GM13976 (cell line): Measurements from ENCODE around the gene CLCF1.

ENCODE experiments used
- DNase-seq: peaks from one replicate; pipeline ENCODE4 v3.0.0; 2012; ENCODE audit warnings: low spot score
- CTCF ChIP-seq: IDR thresholded peaks from 2 replicates; pipeline ENCODE4 v1.5.1; 2012; ENCODE audit warnings: borderline replicate concordance, mild to moderate bottlenecking; ENCODE audit not compliant: insufficient read depth; ENCODE audit errors: extremely low read depth, missing control alignments, control extremely low read depth
- in situ Hi-C: fragments of 300-500 bp; cut with MboI; formaldehyde crosslinking; loops from one replicate; pipeline ENCODE4 v1.12.0; 2022; ENCODE audit warnings: low sequenced_read_pairs, mixed read lengths, inconsistent platforms; ENCODE audit not compliant: unreplicated experiment

Gene CLCF1

GRCh38 chr11:67370351-67371076 lies 2.9 kb downstream of the CLCF1 start:
- in situ Hi-C loops = no loop called here
- no peak for DNase-seq
- no peak for TF ChIP-seq CTCF

GRCh38 chr11:67369801-67370284 lies 3.6 kb downstream of the CLCF1 start:
- in situ Hi-C loops = no loop called here
- DNase-seq = no peak
- no peak for TF ChIP-seq CTCF

- no peak for TF ChIP-seq CTCF
- DNase-seq = no peak
- in situ Hi-C loops = no loop called here
These were observed 4.1 kb downstream of the CLCF1 start for GRCh38 chr11:67369275-67369674.

- no peak for TF ChIP-seq CTCF
- in situ Hi-C loops = no loop called here
These were observed 4.8 kb downstream of the CLCF1 start for GRCh38 chr11:67368621-67369020.

GRCh38 chr11:67367761-67368227 lies 5.6 kb downstream of the CLCF1 start:
- no peak for TF ChIP-seq CTCF
- in situ Hi-C loops = no loop called here
- no peak for DNase-seq

More at GRCh38 chr11:67368621-67369020, 4.8 kb downstream of the CLCF1 start:
- no peak for DNase-seq

GRCh38 chr11:67366961-67367760 lies 6.2 kb downstream of the CLCF1 start:
- in situ Hi-C loops = no loop called here
- TF ChIP-seq CTCF = no peak
- no peak for DNase-seq
